H1 (cell line): ENCODE measurements around the gene BMPR1A. TPM values are rescaled to one million over a fixed set of nuclear protein-coding genes. Genes with fewer than 3 reads are reported as not detected.

Experiments used
- BACH1 ChIP-seq: IDR thresholded peaks from 2 replicates; pipeline ENCODE4 v1.6.1; 2012; ENCODE audit warnings: low read length, improper control_type of control experiment
- CHD1 ChIP-seq: IDR thresholded peaks from 2 replicates; pipeline ENCODE4 v1.6.1; 2012; ENCODE audit warnings: low read depth, low read length, improper control_type of control experiment
- PHF8 ChIP-seq: fragments of 200-600 bp; sonication (generic); conservative IDR thresholded peaks from 2 replicates; pipeline ENCODE4 v1.7.1; 2012; ENCODE audit warnings: low read depth, mild to moderate bottlenecking, inconsistent platforms, low read length, moderate library complexity
- TAF7 ChIP-seq: optimal IDR thresholded peaks from 2 replicates; pipeline ENCODE3; 2011; ENCODE audit warnings: low read depth, mild to moderate bottlenecking, inconsistent platforms, low read length, moderate library complexity, borderline replicate concordance
- TBP ChIP-seq: IDR thresholded peaks from 2 replicates; pipeline ENCODE4 v1.6.1; 2011; ENCODE audit warnings: low read depth, low read length, improper control_type of control experiment
- polyA plus RNA-seq, 7 experiments: library from polyadenylated mRNA; depleted of rRNA in 3 of 7; stranded (reverse) in 5 of 7; unstranded in 2 of 7; fragments of >200 nt in 5 of 7; fragments of 200-250 nt in 2 of 7; gene quantifications; 1 replicate in 5 of 7; 2 replicates in 1 of 7; 4 replicates in 1 of 7; pipeline versions ENCODE4 v1.2.1 to v1.2.3, GENCODE V29; 2011 to 2013; ENCODE audit warnings: missing spikeins in 2 of 7, mixed read lengths in 2 of 7
- total RNA-seq: library from RNA; stranded (reverse); fragmentation: NEBNext Ultra II Directional; extraction: Animal tissue kit (Norgen Biotek cat#: 25700); gene quantifications from 2 replicates; pipeline ENCODE4 v1.2.1, GENCODE V29; 2021

Gene BMPR1A
- total and polyA plus RNA-seq, 2 of the 8 experiments (the other 6 are each of a cell fraction or from before 2014, with no cell fraction given): 34.4 to 129 TPM

- TF ChIP-seq TAF7 (no peak), PHF8 (no peak), TBP (no peak), BACH1 (no peak), CHD1 (no peak)
These were observed 124.6 kb downstream of the BMPR1A start (continued) for GRCh38 chr10:86880971-86881370.
